ENCODE data around the gene ASB2.

ASB2 gene

DNA sequence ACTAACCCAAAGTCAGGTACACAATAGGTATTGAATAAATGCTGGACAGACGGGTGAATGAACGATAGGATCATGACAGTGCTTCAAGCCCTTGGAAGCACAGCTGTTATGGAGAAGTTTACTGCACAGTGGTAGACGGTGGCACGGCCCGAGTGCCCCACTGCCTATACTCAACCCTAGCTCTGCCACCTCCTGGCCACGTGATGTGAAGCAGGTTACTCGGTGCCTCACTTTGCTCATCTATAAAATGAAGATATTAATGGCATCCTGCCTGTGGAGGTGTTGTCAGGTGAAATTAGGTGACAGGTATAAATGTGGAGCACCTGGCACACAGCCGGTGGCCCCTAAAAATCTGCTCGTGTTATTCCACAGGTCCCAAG is 5.8 kb downstream of the ASB2 start:
- Histone ChIP-seq H3K9me3 (ENCODE audit: control insufficient read depth in 2 of 2, low read length in 2 of 2) (no peaks in the 10 kb centered on the region), H3K27ac (ENCODE audit: low read length) (peak overlapping the region; percentile 67), H3K4me1 (ENCODE audit: control insufficient read depth, insufficient read depth, low read length) (peaks cover 74% of the 10 kb centered on the region), H3K36me3 (ENCODE audit: control insufficient read depth in 2 of 2, insufficient read depth in 2 of 2, low read length in 2 of 2) (peaks cover 3 to 8% of the 10 kb centered on the region in 2 donors), H3K27me3 (ENCODE audit: control insufficient read depth in 1 of 2, insufficient read depth in 2 of 2, low read length in 2 of 2) (no peaks in the 10 kb centered on the region), H3K9ac (ENCODE audit: low read length in 2 of 2) (peak overlapping the region; percentile 0 to 60), H3K4me3 (ENCODE audit: low read length in 2 of 2) (peak overlapping the region; percentile 52 to 69)

DNA sequence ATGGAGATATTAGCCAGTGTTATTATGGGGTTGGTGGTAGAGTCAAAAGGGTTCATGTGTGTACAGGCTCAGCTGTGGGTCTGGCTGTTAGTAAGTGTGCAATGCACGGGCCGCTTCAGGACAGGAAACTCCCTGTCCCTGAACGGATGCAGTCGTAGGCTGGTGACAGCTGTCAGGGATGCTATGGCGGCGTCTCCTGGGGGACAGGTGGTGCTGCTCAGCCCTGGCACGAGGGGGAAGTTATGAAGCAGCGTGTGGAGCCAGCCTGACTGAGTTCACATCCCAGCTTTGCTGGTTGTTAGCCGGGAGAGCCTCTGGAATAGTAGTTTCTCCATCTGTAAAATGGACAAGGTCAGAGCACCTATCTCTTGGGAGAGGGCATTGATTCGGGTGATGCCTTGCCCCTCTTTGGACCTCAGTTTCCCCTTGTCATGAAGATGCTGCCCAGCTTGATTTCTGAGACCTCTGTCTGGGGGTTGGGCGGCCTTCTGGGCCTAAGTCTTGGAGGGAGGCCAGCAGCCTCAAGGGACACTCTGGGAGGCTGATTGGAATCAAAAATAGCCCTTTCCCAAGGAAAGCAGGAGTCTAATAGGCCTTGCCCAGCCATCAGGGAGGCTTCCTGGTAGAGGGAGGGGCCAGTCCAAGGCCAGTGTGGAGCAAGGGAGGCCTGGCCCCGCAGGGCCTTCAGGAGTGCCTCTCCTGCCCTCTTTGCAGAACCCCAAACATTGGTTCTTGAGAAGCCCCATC is 7.1 kb downstream of the ASB2 start:
- H3K27me3 ChIP-seq (ENCODE audit: control insufficient read depth in 1 of 2, insufficient read depth in 2 of 2, low read length in 2 of 2) = no peaks in the 10 kb centered on the region
- H3K4me3 ChIP-seq (ENCODE audit: low read length in 2 of 2) = no peak overlapping the region
- H3K9me3 ChIP-seq (ENCODE audit: control insufficient read depth in 2 of 2, low read length in 2 of 2) = no peaks in the 10 kb centered on the region
- H3K36me3 ChIP-seq (ENCODE audit: control insufficient read depth in 2 of 2, insufficient read depth in 2 of 2, low read length in 2 of 2) = peaks cover 6 to 9% of the 10 kb centered on the region in 2 donors
- H3K27ac ChIP-seq (ENCODE audit: low read length) = peak overlapping the region; percentile 67
- H3K4me1 ChIP-seq (ENCODE audit: control insufficient read depth, insufficient read depth, low read length) = peaks cover 80% of the 10 kb centered on the region
- H3K9ac ChIP-seq (ENCODE audit: low read length in 2 of 2) = no peak overlapping the region

GRCh38 chr14:93967637-93968250 is 8.6 kb downstream of the ASB2 start:
- H3K27me3 ChIP-seq (ENCODE audit: control insufficient read depth in 1 of 2, insufficient read depth in 2 of 2, low read length in 2 of 2) = no peaks in the 10 kb centered on the region
- no peaks in the 10 kb centered on the region for H3K9me3 ChIP-seq (ENCODE audit: control insufficient read depth in 2 of 2, low read length in 2 of 2)
- peak overlapping the region; percentile 60 for H3K27ac ChIP-seq (ENCODE audit: low read length)
- no peak overlapping the region for H3K4me3 ChIP-seq (ENCODE audit: low read length in 2 of 2)
- H3K36me3 ChIP-seq (ENCODE audit: control insufficient read depth in 2 of 2, insufficient read depth in 2 of 2, low read length in 2 of 2) = peaks cover 18 to 20% of the 10 kb centered on the region in 2 donors
- H3K9ac ChIP-seq (ENCODE audit: low read length in 2 of 2) = no peak overlapping the region
- peaks cover 85% of the 10 kb centered on the region for H3K4me1 ChIP-seq (ENCODE audit: control insufficient read depth, insufficient read depth, low read length)

DNA sequence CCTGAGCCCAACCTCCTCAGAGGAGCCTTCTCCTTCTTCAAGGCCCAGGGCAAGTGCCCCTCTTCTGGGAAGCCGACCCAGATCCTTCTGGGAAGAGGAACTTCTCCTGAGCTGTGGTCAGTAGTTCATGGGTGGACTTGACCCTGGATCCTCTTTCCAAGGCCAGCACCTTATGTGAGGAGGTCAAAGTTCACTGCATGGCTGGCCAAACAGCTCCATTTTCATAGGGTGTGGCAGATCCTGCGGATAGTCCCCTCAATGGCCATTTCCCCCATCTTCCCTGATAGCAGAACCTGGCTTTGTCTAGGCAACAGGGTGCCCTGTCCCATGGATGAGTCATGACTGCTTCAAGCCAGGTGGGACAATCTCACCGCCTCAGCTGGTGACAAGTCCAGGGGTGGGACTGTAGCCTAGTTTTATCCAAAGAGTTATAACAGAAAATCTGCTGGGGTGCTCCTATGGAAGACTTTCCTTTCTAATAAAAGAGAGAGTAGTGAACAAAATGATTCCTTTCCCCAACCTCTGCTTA is 10.4 kb downstream of the ASB2 start:
- H3K27ac ChIP-seq (ENCODE audit: low read length) = peak overlapping the region; percentile 71
- H3K9me3 ChIP-seq (ENCODE audit: control insufficient read depth in 2 of 2, low read length in 2 of 2) = no peaks in the 10 kb centered on the region
- H3K27me3 ChIP-seq (ENCODE audit: control insufficient read depth in 1 of 2, insufficient read depth in 2 of 2, low read length in 2 of 2) = no peaks in the 10 kb centered on the region
- H3K9ac ChIP-seq (ENCODE audit: low read length in 2 of 2) = no peak overlapping the region
- peak overlapping the region in 1 of 2 donors; percentile 35 for H3K4me3 ChIP-seq (ENCODE audit: low read length in 2 of 2)
- H3K4me1 ChIP-seq (ENCODE audit: control insufficient read depth, insufficient read depth, low read length) = peaks cover 78% of the 10 kb centered on the region
- H3K36me3 ChIP-seq (ENCODE audit: control insufficient read depth in 2 of 2, insufficient read depth in 2 of 2, low read length in 2 of 2) = peaks cover 28 to 29% of the 10 kb centered on the region in 2 donors

DNA sequence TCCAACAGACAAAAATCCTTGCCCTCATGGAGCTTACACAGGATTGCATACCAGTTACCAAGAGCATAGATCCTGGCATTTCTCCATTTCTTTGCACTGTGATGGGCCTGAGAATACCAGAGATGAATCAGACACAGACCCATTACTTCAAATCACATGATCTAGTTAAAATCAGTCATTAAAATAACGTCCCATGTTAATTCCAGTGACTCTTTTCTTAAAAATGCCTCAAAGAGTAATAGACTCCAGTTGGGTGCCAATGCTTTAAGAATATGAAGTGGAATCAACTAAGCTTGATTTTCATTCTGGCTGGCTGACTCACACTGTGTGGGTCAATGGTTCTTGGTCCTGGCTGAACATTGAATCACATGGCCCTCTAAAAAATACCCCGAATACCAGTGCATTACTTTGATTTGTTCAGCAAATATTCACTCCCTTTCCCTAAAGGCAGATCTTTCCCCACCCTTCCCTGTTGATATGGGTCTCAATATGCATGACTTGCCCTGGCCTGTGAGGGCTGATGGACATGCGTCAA is 11.0 kb downstream of the ASB2 start:
- H3K4me1 ChIP-seq (ENCODE audit: control insufficient read depth, insufficient read depth, low read length) = peaks cover 73% of the 10 kb centered on the region
- peak overlapping the region; percentile 71 for H3K27ac ChIP-seq (ENCODE audit: low read length)
- H3K9me3 ChIP-seq (ENCODE audit: control insufficient read depth in 2 of 2, low read length in 2 of 2) = no peaks in the 10 kb centered on the region
- no peaks in the 10 kb centered on the region for H3K27me3 ChIP-seq (ENCODE audit: control insufficient read depth in 1 of 2, insufficient read depth in 2 of 2, low read length in 2 of 2)
- no peak overlapping the region for H3K9ac ChIP-seq (ENCODE audit: low read length in 2 of 2)
- H3K4me3 ChIP-seq (ENCODE audit: low read length in 2 of 2) = peak overlapping the region in 1 of 2 donors; percentile 35
- H3K36me3 ChIP-seq (ENCODE audit: control insufficient read depth in 2 of 2, insufficient read depth in 2 of 2, low read length in 2 of 2) = peaks cover 29 to 32% of the 10 kb centered on the region in 2 donors

DNA sequence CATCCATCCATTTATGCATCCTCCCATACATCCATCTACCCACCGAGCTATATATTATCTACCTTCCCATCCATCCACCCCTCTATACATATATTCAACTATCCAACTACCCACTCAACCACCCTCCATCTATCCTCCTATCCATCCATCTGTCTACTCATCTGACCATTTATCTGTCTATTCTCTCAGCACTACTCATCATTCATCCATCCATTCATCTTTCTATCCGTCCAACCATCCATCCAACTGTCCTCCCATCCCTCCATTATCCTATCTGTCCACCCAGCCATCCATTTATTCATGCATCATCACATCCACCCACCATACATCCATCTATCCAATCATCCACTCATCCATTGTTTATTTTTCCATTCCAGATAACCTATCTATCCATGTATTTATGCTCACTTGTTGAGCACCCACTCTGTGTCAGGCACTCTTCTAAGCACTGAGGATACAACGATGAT is 11.5 kb downstream of the ASB2 start:
- H3K4me1 ChIP-seq (ENCODE audit: control insufficient read depth, insufficient read depth, low read length) = peaks cover 73% of the 10 kb centered on the region
- H3K9ac ChIP-seq (ENCODE audit: low read length in 2 of 2) = no peak overlapping the region
- no peaks in the 10 kb centered on the region for H3K27me3 ChIP-seq (ENCODE audit: control insufficient read depth in 1 of 2, insufficient read depth in 2 of 2, low read length in 2 of 2)
- H3K27ac ChIP-seq (ENCODE audit: low read length) = peak overlapping the region; percentile 37
- peaks cover 29 to 36% of the 10 kb centered on the region in 2 donors for H3K36me3 ChIP-seq (ENCODE audit: control insufficient read depth in 2 of 2, insufficient read depth in 2 of 2, low read length in 2 of 2)
- H3K4me3 ChIP-seq (ENCODE audit: low read length in 2 of 2) = no peak overlapping the region
- H3K9me3 ChIP-seq (ENCODE audit: control insufficient read depth in 2 of 2, low read length in 2 of 2) = no peaks in the 10 kb centered on the region

DNA sequence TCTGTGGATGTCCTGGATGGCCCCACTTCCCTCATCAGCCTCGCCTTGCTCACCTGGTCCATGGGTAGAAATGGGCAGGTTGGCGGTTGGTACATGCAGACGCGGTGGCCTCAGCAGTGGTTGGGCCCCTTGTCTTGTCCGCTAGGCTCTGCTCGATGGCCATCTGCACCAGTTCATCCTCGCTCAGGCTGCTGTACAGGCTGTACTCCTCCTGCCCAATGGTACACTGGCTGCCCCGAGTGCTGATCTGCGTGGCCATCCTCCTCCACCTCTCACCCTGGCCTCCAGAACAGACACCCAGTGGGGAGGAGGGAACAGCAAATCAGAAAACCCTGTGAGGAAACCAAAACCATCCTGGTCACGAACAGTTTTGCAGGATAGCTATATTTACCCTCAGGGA is 12.1 kb downstream of the ASB2 start:
- Histone ChIP-seq H3K9me3 (ENCODE audit: control insufficient read depth in 2 of 2, low read length in 2 of 2) (no peaks in the 10 kb centered on the region), H3K36me3 (ENCODE audit: control insufficient read depth in 2 of 2, insufficient read depth in 2 of 2, low read length in 2 of 2) (peaks cover 31 to 36% of the 10 kb centered on the region in 2 donors), H3K27me3 (ENCODE audit: control insufficient read depth in 1 of 2, insufficient read depth in 2 of 2, low read length in 2 of 2) (no peaks in the 10 kb centered on the region), H3K27ac (ENCODE audit: low read length) (peak overlapping the region; percentile 31), H3K9ac (ENCODE audit: low read length in 2 of 2) (no peak overlapping the region), H3K4me3 (ENCODE audit: low read length in 2 of 2) (no peak overlapping the region), H3K4me1 (ENCODE audit: control insufficient read depth, insufficient read depth, low read length) (peaks cover 73% of the 10 kb centered on the region)

DNA sequence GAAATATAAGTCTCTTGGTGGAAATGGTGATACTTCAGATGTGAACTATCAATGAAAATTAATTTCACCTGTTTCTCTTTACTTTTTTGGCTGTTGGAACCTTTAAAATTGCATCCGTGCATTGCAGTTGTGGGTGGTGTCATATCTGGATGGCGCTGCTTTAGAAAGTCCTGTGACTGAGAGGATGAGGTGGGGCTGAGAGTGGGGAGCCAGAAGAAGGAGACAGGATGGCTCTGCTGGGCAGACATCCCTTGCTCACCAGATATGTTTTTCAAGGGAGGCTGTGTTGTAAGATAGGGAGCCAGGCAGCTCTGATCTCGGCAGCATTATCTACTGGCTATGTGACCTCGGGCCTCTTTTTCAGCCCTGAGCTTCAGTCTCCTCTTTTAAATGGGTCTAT is 12.7 kb downstream of the ASB2 start:
- Histone ChIP-seq H3K9ac (ENCODE audit: low read length in 2 of 2) (no peak overlapping the region), H3K27me3 (ENCODE audit: control insufficient read depth in 1 of 2, insufficient read depth in 2 of 2, low read length in 2 of 2) (no peaks in the 10 kb centered on the region), H3K36me3 (ENCODE audit: control insufficient read depth in 2 of 2, insufficient read depth in 2 of 2, low read length in 2 of 2) (peaks cover 30 to 36% of the 10 kb centered on the region in 2 donors), H3K4me1 (ENCODE audit: control insufficient read depth, insufficient read depth, low read length) (peaks cover 73% of the 10 kb centered on the region), H3K4me3 (ENCODE audit: low read length in 2 of 2) (no peak overlapping the region), H3K27ac (ENCODE audit: low read length) (peak overlapping the region; percentile 31), H3K9me3 (ENCODE audit: control insufficient read depth in 2 of 2, low read length in 2 of 2) (no peaks in the 10 kb centered on the region)

DNA sequence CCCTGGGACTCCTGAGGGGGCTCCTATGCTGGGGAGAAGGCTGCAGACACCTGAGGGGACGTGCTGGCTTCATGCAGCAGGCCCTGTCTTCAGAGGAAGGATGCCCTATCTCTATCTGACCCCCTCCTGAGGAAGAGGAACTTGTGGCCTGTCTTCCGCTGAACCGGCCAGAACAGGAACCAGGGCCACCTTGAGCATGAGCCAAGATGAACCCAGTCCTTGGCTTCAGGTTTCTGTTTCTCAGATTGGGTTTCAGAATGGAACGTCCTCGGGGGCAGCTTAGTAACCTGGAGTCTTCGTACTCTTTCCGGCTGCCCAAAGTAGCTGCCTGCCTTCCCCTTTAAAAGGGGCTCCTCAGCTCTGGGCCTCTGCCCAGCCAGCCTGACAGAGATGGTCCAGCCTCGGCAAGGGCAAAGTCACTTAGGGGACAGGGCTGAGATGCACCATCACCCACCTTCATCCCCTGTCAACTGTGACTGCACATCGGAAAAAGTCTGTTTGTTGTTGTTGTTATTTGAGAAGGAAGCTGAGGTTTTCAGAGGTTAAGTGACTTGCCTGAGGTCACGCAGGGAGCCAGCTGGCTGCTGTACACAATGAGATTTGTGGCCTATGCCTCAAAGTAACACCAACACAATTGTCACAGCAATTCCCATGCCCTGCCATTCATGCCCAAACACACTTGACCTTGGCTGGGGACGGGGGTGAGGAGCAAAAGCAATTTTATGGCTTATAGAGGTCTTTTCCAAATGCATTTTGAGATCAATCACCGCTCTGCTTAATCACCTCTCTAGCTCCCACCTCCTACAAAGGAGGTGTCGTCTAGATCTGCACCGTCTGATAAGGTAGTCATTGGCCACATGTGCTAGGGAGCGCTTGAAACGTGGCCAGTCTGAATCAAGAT is 13.4 kb downstream of the ASB2 start:
- H3K27ac ChIP-seq (ENCODE audit: low read length) = peak overlapping the region; percentile 66
- peaks cover 74% of the 10 kb centered on the region for H3K4me1 ChIP-seq (ENCODE audit: control insufficient read depth, insufficient read depth, low read length)
- no peak overlapping the region for H3K9ac ChIP-seq (ENCODE audit: low read length in 2 of 2)
- H3K4me3 ChIP-seq (ENCODE audit: low read length in 2 of 2) = no peak overlapping the region
- no peaks in the 10 kb centered on the region for H3K27me3 ChIP-seq (ENCODE audit: control insufficient read depth in 1 of 2, insufficient read depth in 2 of 2, low read length in 2 of 2)
- no peaks in the 10 kb centered on the region for H3K9me3 ChIP-seq (ENCODE audit: control insufficient read depth in 2 of 2, low read length in 2 of 2)
- H3K36me3 ChIP-seq (ENCODE audit: control insufficient read depth in 2 of 2, insufficient read depth in 2 of 2, low read length in 2 of 2) = peaks cover 32 to 36% of the 10 kb centered on the region in 2 donors

- H3K9me3 ChIP-seq (ENCODE audit: control insufficient read depth in 2 of 2, low read length in 2 of 2) = no peaks in the 10 kb centered on the region
- peaks cover 32 to 36% of the 10 kb centered on the region in 2 donors for H3K36me3 ChIP-seq (ENCODE audit: control insufficient read depth in 2 of 2, insufficient read depth in 2 of 2, low read length in 2 of 2)
- H3K4me3 ChIP-seq (ENCODE audit: low read length in 2 of 2) = no peak overlapping the region
- no peak overlapping the region for H3K9ac ChIP-seq (ENCODE audit: low read length in 2 of 2)
- H3K4me1 ChIP-seq (ENCODE audit: control insufficient read depth, insufficient read depth, low read length) = peaks cover 75% of the 10 kb centered on the region
- peak overlapping the region; percentile 24 for H3K27ac ChIP-seq (ENCODE audit: low read length)
- no peaks in the 10 kb centered on the region for H3K27me3 ChIP-seq (ENCODE audit: control insufficient read depth in 1 of 2, insufficient read depth in 2 of 2, low read length in 2 of 2)
Measured at GRCh38 chr14:93961620-93962019, 14.8 kb downstream of the ASB2 start.

All from stomach smooth muscle (tissue), 2 donors.